Fibroblast of skin of right biceps (primary cell): ENCODE results near the gene CCN5.

ENCODE experiments used
- DNase-seq: peaks from one replicate; pipeline ENCODE4 v3.0.0-alpha.2; 2013

CCN5 gene

DNA sequence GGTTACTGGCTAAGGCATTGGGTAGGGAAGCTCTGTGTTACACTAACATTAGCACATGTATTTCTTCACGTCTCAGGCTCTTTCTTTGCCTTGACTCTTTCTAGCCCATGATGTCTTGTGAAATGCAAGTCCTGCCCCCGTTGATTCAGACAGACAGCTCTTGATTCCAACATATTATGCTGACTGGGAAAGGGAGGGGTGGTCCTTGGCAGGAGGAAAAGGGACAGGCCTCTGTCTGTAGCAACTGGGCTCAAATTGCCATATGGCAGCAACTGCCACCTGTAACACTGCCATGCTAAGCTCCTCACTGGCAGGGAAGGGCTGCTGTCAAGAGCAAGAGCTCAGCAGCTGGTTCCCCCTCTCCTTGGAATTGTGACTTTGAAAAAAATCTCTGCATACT lies 24.8 kb downstream of the CCN5 start:
- DNase-seq = no peak

DNA sequence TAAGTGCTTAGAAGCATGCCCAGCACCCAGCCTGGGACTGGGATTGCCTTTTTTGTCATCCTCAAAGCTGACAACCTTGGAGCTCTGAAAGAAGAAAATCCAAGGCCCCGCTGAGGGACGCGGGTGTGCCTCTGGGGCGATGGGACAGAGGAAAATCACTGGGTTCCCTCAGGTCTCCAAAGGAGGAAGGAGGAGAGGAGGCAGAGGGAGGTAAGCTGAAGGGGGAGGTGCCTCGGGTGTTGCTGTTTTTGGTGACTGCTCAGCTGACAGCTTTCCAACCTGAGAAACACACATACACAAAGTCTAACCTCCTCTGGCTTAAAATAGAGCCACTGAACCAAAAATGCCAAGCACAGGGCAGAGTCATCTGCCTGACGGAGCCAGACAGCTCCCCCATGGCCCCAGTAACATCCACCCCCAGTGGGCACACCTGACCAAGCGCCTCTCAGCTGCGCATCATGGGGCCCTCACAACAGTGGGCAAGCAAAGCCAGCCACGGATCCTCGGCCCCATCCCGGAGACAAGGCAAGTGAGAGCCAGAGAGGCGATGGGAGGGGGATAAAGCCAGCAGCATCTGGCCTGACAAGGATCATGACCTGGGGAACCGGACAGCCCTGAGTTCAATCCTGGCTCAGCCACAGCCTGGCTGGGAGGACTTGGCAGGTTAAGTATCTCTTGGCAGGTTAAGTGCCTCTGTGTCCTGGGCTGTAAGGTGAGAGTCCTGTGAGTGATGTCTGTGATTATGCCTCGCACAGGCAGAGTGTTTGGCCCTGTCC lies 27.3 kb downstream of the CCN5 start:
- no peak for DNase-seq

DNA sequence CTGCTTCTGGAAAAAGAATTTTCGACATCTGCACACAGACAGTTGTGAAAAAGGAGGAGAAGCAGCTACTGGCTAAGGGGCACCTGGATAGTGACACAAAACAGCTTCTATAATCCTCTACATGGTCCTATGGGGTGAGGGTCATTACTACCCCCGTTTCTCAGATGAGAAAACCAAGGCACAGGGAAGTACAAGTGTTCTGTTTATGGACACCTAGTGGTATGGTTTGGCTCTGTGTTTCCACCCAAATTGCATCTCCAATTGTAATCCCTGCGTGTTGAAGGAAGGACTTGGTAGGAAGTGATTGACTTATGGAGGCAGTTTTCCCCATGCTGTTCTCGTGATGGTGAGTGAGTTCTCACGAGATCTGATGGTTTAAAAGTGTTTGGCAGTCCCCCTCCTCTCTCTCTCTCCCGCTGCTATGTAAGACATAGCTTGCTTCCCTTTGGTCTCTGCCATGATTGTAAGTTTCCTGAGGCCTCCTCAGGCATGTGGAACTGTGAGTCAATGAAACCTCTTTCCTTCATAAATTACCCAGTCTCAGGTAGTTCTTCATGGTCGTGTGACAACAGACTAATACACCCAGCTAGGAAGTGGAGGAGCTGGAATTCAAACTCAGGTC lies 28.0 kb downstream of the CCN5 start:
- DNase-seq = no peak

DNA sequence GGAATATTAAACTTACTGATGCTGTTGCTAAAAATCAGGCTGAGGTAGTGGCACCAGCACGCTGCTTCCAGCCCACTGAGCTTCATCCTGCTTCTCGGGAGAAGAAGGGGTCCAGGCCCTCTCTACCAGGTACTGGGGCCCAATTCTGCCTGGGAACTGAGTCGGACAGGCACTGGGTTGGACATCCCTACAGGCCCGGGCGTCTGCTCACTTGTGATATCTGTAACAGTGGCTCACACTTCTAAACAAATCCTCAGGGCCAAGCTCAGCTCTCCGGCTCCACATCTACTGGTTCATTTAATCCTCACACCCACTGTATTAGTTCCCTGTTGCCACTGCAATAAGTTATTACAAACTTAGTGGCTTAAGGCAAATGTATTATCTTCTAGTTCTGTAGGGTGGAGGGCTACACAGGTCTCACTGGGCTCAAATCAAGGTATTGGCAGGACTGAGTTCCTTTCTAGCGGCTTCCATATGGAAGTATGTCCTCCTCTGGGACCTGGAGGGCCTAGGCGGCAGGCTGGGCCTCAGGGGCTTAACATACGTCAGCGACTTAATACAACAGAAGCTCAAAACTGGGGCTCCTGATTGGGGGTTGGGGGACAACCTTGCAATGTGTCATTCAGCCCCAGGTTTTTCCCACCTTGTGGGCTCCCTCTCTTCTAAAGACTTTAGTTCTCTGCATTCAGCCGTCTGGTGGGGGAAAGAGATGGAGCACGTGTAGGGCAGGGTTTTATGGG lies 28.9 kb downstream of the CCN5 start:
- DNase-seq = no peak

DNA sequence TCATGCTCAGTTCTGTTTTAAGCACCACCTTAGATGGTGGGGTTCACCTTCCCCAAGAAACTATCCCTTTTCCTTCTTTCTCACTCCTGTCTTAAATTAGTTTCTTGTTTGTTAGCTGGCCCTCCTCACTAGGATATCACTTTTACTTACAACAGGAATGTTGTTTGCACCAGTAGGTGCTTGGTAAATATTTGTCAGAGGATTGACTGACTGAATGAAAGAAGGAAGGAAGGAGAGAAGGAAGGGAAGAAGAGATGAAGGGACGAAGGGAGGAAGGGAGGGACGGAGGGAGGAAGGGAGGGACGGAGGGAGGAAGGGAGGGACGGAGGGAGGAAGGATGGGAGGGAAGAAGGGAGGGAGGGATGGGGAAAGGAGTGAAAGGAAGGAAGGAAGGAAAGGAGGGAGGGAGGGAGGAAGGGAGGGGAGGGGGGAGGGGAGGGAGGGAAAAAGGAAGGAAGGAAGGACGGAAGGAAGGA lies 30.0 kb downstream of the CCN5 start:
- DNase-seq = no peak

DNA sequence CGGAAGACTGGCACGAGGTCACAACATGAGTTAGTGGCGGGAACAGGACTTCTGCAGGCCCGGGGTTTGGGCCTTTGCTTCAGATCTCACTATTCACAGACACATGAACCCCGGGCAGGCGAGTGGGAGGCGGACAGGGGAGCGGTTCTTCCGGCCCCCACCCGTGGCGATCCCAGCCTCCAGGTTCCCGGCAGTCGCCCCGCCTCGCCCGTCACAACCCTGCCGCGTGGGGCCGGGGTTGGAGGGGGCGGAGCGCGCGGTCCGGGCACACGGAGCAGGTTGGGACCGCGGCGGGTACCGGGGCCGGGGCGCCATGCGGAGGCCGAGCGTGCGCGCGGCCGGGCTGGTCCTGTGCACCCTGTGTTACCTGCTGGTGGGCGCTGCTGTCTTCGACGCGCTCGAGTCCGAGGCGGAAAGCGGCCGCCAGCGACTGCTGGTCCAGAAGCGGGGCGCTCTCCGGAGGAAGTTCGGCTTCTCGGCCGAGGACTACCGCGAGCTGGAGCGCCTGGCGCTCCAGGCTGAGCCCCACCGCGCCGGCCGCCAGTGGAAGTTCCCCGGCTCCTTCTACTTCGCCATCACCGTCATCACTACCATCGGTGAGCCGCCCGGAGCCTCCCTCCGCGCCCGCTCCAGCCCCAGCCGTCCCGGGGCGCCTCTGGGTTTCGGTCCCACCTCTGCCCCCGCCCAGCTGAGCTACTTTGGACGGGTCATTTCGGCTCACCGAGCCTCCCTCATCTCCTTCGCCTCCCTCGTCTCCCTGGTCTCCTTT lies 30.6 kb downstream of the CCN5 start, which contains the start of gene KCNK15:
Gene KCNK15, plus strand, starts transcription at position 268 of the 769 bp plus-strand sequence. Its CDS starts 46 bp downstream, at position 314.
- DNase-seq = peak; percentile 27

DNA sequence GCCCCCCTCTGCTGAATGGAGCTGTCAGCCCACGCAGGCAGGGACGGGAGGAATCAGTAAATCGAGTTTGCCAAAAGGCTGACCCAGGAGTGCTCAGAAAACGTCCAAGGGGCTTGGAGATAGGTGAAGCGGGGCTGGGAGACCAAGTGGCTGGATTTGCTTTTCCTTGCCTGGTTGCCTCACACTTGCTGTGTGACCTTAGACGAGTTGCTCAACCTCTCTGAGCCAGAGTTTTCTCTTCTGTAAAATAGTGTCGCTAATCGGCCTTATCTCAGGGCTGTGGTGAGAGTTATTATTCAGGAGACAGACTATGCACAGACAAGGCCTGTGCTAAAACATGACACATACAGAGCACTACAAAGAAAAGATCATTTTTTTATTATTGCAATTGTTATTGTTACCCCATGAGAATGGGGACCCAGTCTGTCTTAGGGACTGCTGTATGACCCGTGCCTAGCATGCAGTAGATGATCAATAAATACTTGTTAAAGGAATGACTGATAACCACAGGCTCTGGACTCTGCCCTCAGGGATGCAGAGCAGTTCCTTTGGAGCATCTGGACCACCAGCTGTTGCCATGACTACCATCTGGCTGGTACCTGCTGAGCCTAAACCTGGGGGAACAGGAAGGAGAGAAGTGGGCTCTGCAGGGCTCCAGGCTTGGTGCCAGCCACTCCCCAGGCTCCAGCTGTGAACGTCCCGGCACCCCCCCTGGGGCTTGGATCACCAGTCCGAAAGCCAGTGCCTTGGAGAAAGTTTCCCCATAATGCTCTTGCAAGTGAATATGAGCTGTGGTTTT lies 31.4 kb downstream of the CCN5 start:
- DNase-seq = no peak

DNA sequence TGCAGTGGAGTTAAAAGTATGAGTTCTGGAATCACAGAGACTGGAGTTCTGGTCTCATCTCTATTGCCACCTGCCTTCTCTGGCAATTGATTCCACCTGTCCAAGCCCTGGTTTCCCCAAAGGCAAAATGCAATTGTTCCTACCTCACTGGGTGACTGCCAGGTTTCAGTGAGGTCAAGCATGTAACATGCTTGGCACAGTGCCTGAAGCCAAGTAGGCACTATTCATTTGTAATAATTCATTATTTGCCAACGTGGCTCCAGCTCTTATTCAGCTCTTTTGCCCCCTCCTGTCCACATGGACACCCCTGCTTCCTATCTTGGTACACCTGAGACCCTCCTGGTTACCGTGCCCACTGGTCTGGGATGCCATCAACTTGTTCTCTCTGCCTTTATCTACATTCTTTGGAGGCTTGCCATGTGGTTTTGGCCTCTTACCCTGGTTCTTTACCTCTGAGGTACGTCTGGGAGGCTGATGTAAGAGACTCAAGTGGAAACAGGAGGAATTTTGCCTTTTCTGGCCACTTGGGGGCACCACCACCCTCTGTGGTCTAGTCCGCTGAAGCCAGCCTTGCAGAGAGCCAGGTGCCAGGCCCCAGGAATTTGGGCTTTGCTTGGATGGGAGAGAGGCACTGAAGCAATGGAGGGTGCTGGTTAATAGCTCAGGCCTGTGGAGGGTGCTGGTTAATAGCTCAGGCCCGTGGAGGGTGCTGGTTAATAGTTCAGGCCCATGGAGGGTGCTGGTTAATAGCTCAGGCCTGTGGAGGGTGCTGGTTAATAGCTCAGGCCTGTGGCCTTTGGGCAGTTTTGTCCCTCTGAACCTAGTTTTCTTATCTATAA lies 32.2 kb downstream of the CCN5 start:
- peak; percentile 63 for DNase-seq

DNA sequence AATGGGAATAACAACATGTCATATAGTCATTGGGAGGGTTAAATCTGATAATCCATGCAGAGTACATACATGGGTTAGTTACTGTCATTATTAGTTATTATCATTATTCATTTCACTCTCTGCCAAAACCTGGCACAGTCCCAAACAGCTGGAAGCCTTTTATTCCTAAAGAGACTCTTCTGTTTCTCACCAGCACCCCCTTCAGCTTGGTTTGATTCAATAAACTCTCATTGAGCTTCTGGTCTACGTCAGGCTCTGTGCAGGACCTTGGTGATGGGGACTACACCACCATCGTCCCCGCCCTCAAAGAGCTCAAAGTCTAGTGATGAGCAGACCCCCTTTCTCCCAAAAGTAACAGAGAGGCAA lies 32.8 kb downstream of the CCN5 start:
- peak; percentile 17 for DNase-seq

DNA sequence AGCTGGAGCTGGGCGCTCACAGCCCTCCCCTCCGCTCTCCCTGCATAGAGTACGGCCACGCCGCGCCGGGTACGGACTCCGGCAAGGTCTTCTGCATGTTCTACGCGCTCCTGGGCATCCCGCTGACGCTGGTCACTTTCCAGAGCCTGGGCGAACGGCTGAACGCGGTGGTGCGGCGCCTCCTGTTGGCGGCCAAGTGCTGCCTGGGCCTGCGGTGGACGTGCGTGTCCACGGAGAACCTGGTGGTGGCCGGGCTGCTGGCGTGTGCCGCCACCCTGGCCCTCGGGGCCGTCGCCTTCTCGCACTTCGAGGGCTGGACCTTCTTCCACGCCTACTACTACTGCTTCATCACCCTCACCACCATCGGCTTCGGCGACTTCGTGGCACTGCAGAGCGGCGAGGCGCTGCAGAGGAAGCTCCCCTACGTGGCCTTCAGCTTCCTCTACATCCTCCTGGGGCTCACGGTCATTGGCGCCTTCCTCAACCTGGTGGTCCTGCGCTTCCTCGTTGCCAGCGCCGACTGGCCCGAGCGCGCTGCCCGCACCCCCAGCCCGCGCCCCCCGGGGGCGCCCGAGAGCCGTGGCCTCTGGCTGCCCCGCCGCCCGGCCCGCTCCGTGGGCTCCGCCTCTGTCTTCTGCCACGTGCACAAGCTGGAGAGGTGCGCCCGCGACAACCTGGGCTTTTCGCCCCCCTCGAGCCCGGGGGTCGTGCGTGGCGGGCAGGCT lies 35.1 kb downstream of the CCN5 start:
- no peak for DNase-seq

DNA sequence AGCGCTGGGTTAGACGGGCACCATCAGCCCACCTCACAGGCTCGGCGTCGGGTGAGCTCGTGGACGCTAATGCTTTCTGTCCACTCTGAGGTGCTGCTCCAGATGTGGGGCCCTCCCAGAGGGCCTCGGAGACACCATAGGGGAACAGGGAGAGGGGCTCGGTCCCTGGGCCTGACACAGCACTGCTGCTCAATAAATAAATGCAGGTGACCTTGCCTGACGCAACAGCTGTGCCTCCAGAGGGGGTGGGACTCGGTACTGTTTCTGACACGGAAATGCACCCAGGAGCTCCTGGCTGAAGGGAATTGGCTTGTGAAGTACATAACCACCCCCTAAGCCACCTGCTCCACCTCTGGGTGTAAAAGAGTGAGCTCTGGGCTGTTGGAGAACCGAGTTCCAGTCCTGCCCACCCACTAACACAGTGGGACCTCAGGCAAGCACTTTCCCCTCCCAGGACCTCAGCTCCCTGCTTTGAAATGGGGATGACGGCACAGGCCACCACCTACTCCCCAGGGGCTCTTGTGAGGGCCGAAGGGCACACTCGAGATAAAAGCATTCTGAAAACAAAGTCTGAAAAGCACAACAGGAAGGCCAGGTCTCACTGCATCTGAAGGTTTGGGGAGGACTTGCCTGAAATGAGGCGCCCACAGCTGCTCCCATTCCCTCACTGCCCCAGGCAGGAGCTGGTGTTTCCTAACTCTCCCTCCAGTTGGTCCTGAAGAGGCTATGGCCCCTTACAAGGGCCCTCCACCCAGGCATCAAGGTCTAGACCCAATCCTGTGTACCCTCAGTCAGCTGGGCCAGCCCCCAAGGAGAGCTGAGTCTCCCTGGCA lies 37.1 kb downstream of the CCN5 start:
- no peak for DNase-seq

DNA sequence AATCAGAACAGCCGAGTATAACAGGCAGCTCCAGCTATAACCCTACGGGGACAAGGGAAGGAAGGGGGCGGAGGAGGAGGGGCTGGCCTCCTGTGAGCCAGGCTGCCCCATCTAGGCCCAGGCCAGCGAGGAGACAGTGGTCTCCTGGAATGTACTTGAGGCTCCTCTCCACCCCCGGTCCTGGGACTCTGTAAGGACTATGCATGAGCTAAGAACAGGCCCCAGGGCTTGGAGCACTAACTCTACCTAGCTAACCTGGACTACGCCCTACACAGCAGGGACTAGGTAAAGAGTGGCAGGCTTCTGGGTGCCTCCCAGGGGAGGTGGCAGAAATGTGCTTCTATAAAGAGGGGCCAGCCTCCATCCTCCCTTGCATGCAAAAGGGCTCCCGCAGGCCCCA lies 39.4 kb downstream of the CCN5 start:
- no peak for DNase-seq

DNA sequence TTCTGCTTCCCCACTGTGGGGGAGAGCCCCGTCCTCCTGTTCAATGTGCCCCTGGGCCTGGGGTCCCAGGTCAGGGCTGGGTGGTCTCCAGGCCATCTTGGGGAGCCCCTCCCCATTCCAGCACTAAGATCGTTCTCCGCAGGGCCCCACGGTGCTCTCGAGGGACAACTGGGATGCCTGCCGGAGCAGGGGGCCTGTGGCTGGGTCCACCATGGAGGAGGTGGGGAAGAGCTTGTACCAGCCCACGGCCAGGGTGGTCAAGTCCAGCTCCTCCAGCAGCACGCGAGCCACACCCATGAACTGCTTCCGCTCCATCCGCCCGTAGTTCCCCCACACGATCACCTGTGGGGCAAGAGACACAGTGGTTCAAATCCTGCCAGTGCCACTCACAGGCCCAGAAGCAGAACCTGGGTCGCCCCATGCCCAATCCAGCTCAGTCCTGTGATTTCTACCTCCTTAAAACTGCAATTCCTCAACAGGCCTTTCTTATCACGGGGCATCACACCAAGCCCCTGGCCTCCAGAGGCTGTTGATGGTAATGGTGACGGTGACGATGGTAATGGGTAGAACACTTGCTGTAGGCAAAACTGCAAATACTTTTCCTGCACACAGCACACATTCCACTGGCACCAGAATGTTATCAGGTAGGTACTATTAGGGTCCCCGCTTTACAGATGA lies 41.0 kb downstream of the CCN5 start:
- no peak for DNase-seq

DNA sequence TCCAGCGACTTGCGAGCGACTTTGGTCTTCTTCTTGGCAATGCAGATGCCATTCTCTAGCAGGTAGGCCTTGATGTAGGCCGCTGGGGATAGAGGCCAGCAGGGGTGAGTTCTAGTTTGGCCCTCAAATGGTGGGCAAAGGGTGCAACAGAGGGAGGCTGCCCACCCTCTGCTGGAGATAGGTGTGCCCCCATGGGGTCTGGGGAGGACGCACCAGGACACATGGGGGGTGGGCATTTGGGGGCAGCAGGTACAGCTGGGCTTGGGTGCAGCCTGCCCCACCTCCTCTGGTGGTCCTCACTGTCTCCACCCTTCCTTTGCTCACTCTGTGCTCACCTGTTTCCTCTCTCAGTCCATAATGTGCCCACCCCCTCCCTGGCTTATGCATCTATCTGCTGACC lies 41.8 kb downstream of the CCN5 start:
- no peak for DNase-seq

DNA sequence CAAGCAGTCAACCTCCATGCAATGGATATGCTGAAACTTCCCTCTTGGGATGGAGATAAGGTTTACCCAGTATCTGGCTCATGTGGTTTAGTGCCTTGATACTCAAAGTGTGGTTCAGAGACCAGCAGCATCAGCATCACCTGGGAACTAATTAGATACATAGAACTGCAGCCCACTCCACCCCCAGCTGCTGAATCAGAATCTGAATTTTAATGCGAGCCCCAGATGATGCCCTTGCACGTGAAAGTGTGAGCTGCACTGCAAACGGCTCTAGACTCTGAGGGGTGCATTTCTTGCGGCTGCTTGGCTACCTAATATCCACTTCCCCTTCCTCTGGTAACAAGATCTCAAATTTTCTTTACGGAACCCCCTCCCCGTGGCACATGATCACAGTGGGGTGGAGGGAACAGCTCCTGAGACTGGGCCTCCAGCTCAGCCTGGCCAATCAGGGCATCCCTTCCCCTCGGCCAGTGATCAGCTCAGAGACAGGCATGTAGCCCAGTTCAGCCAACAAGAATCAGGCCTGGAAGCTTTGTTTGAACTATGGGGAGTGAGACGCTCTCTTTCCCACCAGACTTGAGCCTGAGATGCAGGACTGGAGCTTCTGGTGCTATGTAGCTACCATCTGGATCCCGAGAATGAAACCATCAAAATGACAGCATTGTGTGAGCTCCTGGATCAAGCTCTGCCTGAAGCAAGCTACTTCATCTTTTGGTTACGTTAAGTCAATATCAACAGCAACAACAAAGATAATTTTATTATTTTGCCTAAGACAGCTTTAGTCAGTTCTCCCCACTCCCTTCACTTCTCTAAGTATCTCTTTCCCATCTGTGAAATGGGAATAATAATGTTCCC lies 43.3 kb downstream of the CCN5 start:
- no peak for DNase-seq

DNA sequence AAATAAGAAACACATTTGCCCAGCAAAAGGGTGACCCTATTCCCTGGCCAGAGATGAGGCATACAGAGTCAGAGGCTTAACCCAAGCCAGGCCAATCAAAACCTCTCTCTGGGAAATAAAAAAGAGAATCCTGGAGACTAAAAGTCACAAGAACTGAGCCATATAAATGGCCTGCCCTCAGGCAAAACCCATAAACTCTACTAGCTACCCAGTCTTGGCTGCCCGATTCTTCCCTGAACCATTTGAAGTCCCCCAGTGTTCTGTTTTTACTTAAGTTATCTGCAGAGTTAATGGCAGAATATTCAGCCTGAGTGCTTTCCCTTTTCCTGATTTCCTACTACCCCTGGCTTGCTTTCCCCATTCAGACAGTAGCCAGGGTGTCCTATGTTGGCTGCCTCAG lies 44.4 kb downstream of the CCN5 start:
- no peak for DNase-seq

DNA sequence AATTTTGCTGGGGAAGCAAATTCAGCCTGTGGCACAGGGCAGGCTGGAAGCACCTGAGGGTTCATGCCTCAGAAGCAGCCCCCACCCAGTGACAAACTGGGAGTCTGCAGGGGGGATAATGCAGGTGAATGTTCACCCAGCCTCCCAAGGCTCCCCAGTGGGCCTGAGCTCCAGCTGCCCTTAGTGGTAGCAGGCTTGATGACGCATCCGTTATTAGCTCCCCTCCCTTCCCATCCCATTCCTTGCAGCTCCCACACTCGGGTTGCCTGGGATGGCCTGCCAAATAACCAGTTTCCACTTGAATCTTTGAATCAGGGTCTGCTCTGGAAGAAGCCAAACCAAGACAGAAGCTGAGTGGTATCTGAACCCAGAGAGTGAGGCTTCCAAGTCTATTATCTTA lies 46.3 kb downstream of the CCN5 start:
- DNase-seq = no peak
